Left lobe of liver (tissue), 2 donors: Measurements from ENCODE around the gene PCIF1. TPM values are rescaled to one million over a fixed set of nuclear protein-coding genes. Genes with fewer than 3 reads are reported as not detected.

Experiments
- ATAC-seq: fragments of 200-7000 bp; cut with Tn5 transposase; one replicate; pipeline ENCODE4 v1.9.1; 2020; ENCODE audit warnings: mild to moderate bottlenecking, moderate library complexity
- DNase-seq: peaks from one replicate; pipeline ENCODE4 v3.0.0-alpha.2; 2020; ENCODE audit warnings: low spot score
- total RNA-seq: library from RNA; stranded (reverse); gene quantifications from one replicate; pipeline ENCODE4 v1.2.1, GENCODE V29; 2021
- donor health status: DM: no; HTN: no; CAD: no; lungs with moderate emphysema.
- donor health status: DM: no; HTN: yes; CAD: no.

Gene PCIF1
- total RNA-seq, 1 donor from 2014 or later = 11.2 TPM

DNA sequence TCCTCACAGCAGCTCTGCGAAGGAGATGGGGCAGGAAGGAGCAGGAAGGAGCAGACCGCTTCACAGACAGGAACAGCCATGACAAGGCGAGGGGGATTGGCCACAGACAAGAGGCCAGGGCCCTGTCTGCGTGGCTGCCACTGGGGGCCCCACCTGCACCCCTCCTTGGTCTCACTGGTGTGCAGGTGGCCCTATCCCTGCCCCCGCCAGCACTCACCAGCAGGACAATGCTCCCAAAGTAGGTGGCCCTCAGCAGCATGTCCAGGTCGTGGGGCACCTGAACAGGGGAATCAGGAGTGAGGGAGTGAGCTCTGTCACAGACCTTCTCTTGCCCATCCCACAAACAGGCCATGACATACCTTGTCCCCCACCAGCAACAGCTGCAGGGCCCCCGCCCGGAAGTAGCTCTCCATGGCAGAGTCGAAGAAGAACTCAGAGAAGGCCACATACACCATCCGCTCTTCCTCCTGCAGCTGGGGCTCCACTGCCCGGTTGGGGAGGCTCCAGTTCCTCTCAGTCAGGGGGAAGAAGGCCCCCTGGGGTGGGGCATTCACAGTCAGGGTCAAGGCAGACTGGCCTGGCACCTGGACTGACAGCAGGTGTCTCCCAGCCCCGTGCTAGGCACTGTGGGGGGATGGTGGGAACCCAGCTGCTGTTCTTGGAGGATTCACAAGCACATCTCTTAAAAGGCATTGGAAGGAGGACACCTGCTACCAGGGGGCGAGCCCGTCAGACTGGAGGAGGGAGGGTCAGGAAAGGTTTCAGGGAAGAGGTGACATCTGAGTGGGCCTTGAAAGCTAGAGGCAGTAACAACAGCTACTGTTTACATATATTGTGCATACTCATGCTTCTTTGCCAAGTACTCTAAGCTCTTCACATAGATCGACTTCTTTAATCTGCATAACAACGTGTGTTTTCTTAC, 29.6 kb upstream of the PCIF1 start:
- ATAC-seq = no peak
- DNase-seq = no peak

DNA sequence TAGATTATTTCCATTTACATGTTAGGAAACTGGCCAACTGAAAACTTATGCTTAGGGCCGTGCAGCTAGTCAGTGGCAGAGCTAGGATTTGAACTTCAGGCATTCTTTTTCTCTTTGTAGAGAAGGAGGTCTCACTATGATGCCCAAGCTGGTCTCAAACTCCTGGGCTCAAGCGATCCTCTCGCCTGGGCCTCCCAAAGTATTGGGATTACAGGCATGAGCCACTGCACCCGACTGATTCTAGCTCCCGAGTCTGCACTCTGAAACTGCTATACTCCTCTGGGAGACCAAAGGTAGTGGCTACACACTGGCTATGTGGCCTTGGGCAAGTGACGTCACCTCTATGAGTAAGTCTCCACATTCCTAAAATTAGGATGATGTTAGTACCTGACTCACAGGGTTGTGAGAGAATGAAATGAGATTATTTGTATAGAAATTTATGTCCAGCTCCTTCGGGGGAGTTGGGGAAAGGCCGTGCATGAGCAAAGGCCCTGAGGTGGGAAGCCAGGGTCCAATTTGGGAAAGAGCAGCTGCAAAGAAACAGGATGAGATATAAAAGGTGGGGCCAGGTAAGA, 28.9 kb upstream of the PCIF1 start:
- ATAC-seq (no peak), DNase-seq (no peak)

DNA sequence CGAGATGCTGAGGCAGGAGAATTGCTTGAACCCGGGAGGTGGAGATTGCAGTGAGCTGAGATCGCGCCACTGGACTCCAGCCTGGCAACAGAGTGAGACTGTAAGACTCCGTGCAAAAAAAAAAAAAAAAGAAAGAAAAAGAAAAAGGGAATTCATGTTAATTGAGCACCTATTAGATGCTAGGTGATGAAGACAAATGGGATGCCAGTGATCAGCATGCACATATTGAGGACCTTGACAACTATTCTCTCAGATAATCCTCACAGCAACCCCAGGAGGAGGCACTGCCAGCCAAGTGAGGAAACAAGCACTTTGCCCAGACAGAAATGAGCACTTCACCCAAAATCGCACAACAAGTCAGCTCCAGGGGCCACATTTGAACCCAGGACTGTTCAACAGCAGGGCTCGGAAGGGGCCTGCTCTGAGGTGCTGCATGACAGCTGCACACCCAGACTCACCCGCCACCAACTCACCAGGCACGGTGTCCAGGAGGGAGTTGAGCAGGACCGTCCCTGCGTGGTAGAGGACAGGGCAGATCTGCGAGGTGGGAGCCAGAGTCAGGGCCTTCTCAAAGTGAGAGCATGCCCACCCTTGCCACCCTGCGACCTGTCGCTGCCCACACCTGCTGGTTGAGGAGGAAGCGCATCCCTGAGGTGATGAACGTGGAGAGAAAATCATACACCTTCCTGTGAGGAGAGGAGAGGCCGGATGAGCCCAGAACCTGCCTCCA, 27.1 kb upstream of the PCIF1 start:
- DNase-seq = no peak
- ATAC-seq = no peak

DNA sequence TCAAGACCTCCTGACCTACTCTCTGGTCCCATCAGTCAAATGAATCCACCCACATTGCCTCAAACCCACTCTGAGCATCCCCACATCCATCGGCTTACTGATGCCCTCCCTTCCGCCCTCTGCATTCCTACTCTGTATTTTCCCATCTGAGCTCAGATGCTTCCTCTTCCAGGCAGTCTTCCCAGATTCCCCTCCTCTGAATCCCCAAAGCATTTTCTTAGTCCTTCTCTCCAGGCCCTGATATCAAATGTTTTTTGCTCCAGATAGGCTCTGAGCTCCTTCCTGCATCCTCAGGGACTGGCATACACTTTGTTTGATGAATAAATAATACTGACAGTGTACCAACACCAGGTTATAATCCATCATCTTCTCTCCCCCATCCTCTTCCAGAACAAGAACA, 26.4 kb upstream of the PCIF1 start:
- ATAC-seq (no peak), DNase-seq (no peak)

DNA sequence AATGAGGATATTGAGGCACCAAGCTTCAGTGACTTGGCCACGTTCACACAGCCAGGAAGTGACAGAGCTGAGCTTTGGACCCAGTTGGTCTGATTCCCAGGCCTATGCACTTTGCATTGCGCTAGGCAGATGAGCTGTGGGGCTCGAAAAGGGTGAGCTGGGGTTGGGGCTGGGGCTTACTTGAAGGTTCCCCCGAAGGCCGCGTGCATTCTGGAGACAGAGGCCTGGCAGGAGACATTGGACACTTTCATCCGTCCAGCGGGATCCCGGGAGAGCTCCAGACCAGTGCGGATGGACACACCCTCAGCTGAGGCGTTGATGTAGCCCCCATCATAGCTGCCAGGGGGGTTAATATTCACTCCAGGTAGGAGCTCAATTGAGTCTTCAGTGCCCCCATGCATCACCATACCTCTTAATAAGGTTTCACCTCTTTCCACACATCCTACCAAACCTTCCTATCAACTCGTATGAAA, 25.1 kb upstream of the PCIF1 start:
- DNase-seq (no peak), ATAC-seq (peak; percentile 30)

DNA sequence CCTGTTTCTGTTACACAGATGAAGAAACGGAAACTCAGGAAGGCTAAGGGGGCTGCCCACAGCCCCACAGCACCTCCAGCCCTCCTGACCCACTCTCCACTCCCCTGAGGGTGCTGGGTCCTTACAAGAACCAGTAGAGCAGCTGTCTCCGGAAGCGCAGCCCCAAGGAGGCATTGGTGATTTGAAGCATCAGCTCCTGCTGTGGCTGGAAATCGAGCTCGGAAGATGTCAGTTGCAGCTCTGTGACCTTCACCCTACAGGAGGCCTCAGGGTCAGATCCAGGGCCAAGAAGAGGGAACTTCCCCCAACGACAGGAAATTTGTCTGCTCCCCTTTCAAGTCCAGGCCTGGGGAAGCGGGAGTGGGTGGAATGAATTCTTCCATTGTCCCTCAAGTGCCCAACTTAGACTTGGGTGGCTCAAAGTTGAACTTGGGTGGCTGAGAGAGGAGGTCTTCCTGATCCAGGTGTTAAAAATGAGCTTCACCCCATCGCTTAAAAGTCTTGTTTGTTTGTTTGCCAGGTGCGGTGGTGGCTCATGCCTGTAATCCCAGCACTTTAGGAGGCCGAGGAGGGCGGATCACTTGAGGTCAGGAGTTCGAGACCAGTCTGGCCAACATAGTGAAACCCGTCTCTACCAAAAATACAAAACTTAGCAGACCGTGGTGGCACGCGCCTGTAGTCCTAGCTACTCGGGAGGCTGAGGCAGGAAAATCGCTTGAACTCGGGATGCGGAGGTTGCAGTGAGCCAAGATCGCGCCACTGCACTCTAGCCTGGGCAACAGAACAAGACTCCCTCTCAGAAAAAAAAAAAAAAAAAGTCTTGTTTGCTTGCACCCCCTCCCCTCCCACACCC, 24.4 kb upstream of the PCIF1 start:
- ATAC-seq (no peak), DNase-seq (no peak)

DNA sequence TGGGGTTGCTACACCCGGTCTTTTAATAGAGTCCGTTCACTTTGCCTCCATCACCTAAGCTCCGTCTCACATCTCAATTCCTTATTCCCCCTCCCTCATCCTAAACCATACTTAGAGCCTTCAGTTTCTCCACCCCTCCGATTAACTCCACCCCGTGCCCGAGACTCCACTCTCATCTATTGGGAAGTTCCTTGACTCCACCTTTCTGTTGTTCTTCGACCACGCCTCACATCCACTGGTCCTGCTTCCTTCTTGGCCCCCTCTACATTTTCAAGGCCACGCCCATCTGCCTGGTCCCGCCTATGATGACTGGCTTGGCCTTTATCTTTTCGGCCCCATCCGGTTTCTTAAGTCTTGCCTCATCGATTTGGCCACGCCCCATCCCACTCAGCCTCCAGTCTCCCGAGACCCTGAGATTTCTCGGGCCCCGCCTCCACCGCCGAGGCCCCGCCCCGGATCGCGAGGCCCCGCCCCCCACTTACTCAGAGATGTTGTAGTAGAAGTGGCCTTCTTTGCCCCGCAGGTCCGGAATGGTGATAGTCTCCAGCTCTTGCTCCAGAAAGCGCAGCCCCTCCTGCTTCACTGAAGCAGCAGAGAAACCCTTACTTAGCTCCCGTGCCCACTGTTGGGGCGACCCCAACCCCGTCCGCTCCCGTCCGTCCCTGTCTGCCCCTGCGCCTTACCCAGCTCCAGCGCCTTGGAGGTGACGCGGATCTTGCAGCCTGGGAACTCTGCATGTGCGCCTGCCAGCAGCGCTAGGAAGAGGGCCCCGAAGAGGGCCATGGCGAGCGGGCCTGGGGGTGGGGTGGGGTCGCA, 23.6 kb upstream of the PCIF1 start:
- DNase-seq = peak; percentile 85
- peak; percentile 82 for ATAC-seq

DNA sequence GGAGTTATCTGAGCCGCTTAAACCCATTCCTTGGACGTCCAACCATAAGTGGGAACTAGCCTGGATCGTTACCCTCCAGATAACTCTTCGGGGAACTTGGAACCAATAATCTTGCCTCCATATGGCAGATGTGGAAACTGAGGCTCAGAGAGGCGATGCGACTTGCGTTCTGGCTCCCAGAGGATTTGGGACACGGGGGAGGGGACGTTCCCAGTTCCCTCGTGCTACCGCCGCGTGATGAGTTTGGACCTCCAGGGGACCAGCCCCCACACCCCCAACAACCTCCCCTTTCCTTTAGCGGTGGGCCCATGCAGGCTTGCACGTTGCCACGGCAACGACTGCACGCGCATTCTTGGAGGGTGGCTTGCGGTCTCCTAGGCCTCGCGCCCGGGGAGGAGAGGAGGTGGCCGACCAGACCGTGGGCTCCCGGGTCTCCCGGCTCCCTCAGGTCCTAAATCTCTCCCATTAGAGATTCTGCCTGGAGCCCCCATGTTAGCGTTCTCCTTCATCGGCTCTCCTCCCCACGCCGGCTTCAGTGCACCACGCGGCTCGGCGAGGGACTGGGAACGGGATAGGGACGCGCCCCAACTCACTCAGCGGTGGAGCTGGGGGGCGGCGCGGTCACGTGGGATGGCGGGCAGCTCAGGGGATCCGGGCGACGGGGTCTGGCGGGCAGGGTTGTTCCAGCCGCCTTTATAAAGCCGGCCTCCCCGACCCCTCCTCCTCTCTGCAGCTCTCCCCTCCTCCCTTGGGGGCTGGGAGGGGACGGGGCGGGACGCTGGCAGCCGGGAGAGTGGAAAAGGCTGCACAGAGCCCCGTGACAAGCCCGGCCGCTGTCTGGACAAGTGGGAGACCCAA, 22.8 kb upstream of the PCIF1 start, which contains the start of gene PLTP:
PLTP (minus strand) TSS at position 670 of the 858 bp plus-strand sequence. CDS start 703 bp downstream, outside the sequence.
- peak; percentile 47 for ATAC-seq
- DNase-seq = no peak

DNA sequence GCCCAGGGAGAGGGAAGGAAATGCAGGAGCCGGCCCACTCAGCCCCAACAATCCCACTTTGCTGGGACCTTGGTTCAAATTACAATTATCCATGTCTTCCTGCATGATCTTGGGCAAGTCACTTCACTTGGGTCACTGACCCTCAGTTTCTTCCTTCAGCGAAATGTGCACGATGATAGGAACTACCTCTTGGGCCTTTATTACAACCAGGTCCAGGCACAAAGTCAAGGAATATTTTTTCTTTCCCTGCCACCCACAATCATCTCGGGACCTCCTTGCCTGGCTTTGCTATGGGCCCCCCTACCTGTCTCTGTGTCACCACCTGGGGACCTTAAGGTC, 22.2 kb upstream of the PCIF1 start:
- DNase-seq (no peak), ATAC-seq (no peak)

DNA sequence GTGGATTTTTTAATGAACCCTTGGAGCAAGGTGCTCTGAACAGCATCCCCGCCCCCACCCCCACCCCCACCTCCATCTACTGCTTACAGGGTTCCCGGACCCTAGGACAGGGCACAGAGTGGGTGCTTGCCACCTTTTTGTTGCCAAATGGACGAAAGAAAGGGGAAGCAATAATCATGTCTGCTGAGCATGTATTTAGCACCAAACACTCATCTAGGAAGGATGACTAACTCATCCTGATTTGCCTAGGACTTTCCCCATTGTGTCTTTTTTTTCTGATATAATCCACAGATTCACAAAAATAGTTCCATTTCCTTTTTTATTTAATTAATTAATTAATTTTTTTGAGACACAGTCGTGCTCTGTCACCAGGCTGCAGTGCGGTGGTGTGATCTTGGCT, 21.4 kb upstream of the PCIF1 start:
- ATAC-seq = no peak

DNA sequence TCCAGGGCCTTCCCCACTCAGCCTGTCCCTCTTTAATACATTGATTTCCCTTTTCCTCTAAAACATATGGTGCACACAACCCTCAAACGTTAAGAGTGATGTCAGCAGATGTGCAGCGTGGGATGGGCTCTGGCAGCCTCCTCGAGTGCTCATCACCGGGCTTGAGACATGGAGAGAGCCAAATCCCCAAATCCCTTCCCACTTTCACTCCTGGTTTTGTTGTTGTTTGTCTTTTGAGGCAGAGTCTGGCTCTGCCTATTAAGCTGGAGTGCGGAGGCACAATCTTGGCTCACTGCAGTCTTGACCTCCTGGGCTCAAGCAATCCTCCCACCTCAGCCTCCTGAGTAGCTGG, 16.7 kb upstream of the PCIF1 start:
- DNase-seq = no peak
- no peak for ATAC-seq

More for the DNA sequence above, 21.4 kb upstream of the PCIF1 start:
- no peak for DNase-seq

DNA sequence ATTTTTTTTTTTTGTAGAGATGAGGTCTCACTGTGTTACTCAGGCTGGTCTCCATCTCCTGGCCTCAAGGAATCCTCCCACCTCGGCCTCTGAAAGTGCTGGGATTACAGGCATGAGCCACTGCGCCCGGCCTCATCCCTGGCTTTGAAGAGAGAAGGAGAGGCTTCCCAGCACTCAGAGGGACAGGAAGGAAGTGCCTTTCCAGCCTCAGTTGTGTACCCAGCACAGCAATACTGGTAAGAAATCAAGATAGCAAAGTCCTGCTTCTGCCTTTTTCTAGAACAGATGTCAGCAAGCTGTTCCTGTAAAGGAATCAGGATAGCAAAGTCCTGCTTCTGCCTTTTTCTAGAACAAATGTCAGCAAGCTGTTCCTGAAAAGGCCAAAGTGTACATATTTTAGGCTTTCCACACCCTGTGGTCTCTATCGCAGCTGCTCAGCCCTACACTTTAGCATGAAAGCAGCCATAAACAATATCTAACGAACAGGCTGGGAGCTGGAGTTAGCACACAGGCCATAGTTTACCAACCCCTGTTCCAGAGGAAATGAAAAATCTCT, 16.2 kb upstream of the PCIF1 start:
- peak; percentile 44 for ATAC-seq
- DNase-seq = no peak

DNA sequence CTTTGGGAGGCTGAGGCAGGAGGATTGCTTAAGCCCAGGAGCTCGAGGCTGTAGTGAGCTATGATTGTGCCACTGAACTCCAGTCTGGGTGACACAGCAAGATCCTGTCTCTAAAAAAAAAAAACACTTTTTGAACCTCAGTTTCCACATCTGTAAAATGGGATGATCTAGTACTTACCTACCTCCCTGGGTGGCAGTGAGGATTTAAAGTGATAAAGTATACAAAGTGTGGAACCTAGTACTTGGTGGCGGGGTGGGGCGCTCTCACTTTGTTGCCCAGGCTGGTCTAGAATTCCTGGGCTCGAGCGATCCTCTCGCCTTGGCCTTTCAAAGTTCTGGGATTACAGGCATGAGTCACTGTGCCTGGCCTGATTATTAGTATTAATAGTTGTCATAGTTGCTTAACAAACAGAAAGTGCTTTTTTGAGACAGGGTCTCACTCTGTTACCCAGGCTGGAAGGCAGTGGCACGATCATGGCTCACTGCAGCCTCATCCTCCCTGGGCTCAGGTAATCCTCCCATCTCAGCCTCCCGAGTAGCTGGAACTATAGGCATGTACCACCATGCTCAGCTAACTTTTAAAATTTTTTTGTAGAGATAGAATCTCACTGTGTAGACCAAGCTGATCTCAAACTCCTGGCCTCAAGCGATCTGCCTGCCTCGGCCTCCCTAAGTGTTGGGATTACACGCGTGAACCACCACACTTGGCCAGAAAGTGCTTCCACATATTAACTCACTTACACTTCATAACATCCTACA, 15.5 kb upstream of the PCIF1 start:
- DNase-seq (no peak), ATAC-seq (no peak)

DNA sequence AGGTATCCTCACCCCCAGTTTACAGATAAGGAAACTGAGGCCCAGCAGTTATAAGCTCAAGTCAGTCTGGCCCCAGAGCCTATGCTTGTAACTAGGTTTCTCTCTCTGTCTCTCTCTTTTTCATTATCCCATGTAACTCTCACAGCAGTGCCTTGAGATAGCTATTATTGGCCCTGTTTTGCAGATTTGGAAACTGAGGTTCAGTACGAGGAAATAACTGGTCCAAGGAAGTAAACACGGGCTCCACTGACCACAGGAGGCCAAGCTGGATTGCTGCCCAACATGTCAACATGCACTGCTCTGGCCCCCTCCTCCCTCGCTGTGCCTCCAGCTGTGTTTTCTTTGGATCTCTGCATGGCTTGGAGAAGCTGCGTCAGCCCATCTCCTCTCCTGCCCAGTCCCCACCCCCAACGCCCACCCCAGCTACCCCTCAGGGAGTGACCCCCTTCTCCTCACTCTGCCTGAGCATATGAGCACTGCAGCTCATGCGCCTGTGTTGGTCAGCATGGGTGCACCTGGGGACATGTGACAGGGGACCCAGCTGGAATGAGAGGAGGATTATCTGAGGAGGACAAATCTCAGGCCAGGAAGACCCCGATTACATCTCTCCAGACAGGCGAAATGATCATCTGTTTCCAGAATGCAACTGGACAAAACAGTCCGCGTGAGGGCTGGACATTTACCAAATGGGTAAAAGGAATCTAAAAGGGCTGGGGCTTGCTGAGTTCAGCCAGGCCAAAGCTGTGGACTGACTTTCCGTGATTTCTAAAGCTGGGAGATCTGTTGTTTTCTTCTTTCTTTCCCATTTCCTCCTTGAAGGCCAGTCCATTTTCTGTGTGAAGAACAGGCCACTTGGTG, 14.7 kb upstream of the PCIF1 start:
- DNase-seq = no peak
- ATAC-seq = peak; percentile 10

DNA sequence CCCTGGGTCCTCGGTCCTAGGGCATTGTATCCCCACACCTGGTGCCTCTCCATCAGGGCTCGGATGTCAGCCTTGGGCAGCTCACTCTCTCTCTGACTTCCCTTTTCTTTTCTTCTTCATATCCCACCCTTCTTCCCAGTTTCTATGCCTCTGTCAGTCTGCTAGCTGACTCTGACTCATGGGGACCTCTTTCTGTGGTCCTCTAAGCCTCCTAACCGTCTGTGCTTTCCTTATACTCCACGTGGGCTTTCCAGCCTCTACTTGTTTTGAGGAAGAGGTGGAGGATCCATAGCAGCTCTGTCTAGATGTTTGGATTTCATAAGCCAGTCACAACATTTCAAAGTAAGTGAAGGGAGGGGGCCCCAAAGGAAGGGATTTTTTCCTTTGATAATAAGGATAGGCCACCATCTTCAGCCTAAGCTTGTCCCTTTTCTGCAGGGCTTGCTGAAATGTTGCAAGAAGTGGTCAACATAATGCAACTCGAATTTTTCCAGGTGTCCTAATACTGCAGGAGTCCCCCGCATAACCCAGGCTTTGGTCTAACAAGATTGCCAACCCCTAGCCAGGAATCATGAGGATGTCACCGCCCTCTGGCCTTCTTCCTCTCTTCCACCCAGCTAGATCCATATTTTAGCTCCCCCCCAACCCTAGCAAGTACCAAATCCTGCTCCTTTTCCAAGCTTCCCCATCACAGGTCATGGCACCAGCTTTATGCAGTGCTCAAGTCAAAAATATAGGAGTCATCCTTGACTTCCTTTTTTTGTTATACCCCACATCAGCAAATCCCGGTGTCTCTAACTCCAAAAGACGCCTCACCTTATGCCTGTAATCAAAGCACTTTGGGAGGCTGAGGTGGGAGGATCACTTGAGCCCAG, 13.8 kb upstream of the PCIF1 start:
- no peak for DNase-seq
- ATAC-seq = no peak
